K562 (cell line): ENCODE measurements around the gene WDR46. TPM values are rescaled to one million over a fixed set of nuclear protein-coding genes. Genes with fewer than 3 reads are reported as not detected.

Experiments
- AFF4 ChIP-seq: sonication (generic); formaldehyde crosslinking; IDR thresholded peaks from 2 replicates; pipeline ENCODE4 v1.8.0; 2023; ENCODE audit warnings: mild to moderate bottlenecking, missing genetic modification reagents
- ARID1B ChIP-seq: fragments of 450-650 bp; IDR thresholded peaks from 2 replicates; pipeline ENCODE4 v1.6.1; 2016; ENCODE audit warnings: antibody characterized with exemption, mild to moderate bottlenecking, inconsistent platforms
- CHAMP1 ChIP-seq: fragments of 450-650 bp; IDR thresholded peaks from 2 replicates; pipeline ENCODE4 v1.6.1; 2016; ENCODE audit warnings: mild to moderate bottlenecking
- CXXC5 ChIP-seq: fragments of 250-450 bp; sonication (Bioruptor Pico); IDR thresholded peaks from 2 replicates; pipeline ENCODE4 v1.8.0; 2022; ENCODE audit warnings: inconsistent platforms, mild to moderate bottlenecking, moderate library complexity
- DNMT1 ChIP-seq: fragments of 450-650 bp; IDR thresholded peaks from 2 replicates; pipeline ENCODE4 v1.6.1; 2016; ENCODE audit warnings: antibody characterized with exemption, mild to moderate bottlenecking
- EGR1 ChIP-seq: fragments of 450-650 bp; conservative IDR thresholded peaks from 2 replicates; pipeline ENCODE4 v1.6.1; 2017; ENCODE audit warnings: mild to moderate bottlenecking
- ERF ChIP-seq: fragments of 450-650 bp; formaldehyde crosslinking; IDR thresholded peaks from 2 replicates; pipeline ENCODE4 v1.4.0; 2020; ENCODE audit warnings: mild to moderate bottlenecking, mixed read lengths
- ID3 ChIP-seq, 2 experiments: fragments of 250-450 bp in 1 of 2; fragments of 450-650 bp in 1 of 2; sonication (Bioruptor Pico) in 1 of 2; IDR thresholded peaks; 2 replicates each; pipeline versions ENCODE4 v1.6.1 to v1.8.0; 2016 to 2021; ENCODE audit warnings: mild to moderate bottlenecking in 2 of 2, moderate library complexity in 2 of 2, missing compliant biosample characterization in 1 of 2, missing genetic modification characterization in 1 of 2
- L3MBTL2 ChIP-seq: fragments of 450-650 bp; IDR thresholded peaks from 2 replicates; pipeline ENCODE4 v1.6.1; 2016; ENCODE audit warnings: mild to moderate bottlenecking, moderate library complexity
- PCBP1 ChIP-seq: fragments of 200-400 bp; formaldehyde crosslinking; IDR thresholded peaks from 2 replicates; pipeline ENCODE4 v1.6.1; 2018; ENCODE audit warnings: mild to moderate bottlenecking, low read depth, low read length; ENCODE audit not compliant: poor library complexity, severe bottlenecking
- PHF20 ChIP-seq: fragments of 450-650 bp; IDR thresholded peaks from 2 replicates; pipeline ENCODE4 v1.6.1; 2018; ENCODE audit not compliant: partially characterized antibody
- SMAD4 ChIP-seq: fragments of 250-450 bp; sonication (Bioruptor Pico); conservative IDR thresholded peaks from 2 replicates; pipeline ENCODE4 v1.8.0; 2021; ENCODE audit warnings: inconsistent platforms, mild to moderate bottlenecking, moderate library complexity
- TCFL5 ChIP-seq: fragments of 250-450 bp; sonication (Bioruptor Pico); conservative IDR thresholded peaks from 2 replicates; pipeline ENCODE4 v1.6.1; 2021; ENCODE audit warnings: mild to moderate bottlenecking, moderate library complexity, matching md5 sums
- U2AF1 ChIP-seq: fragments of 200-400 bp; formaldehyde crosslinking; optimal IDR thresholded peaks from 2 replicates; pipeline ENCODE3; 2017; ENCODE audit warnings: mild to moderate bottlenecking, low read depth, low read length, moderate library complexity
- ZBTB33 ChIP-seq: sonication (generic); formaldehyde crosslinking; IDR thresholded peaks from 2 replicates; pipeline ENCODE4 v1.8.1; 2023; ENCODE audit warnings: mild to moderate bottlenecking, missing genetic modification reagents
- ZNF436 ChIP-seq: fragments of 250-450, 450-650 bp; sonication (Bioruptor Pico); formaldehyde crosslinking; IDR thresholded peaks from 2 replicates; pipeline ENCODE4 v1.7.0; 2020; ENCODE audit warnings: mild to moderate bottlenecking
- ZNF764 ChIP-seq: fragments of 250-450 bp; sonication (Bioruptor Pico); IDR thresholded peaks from 2 replicates; pipeline ENCODE4 v1.4.0; 2020; ENCODE audit warnings: low read depth, mild to moderate bottlenecking, moderate library complexity
- ZSCAN32 ChIP-seq: fragments of 450-650 bp; formaldehyde crosslinking; IDR thresholded peaks from 2 replicates; pipeline ENCODE4 v1.4.0; 2020; ENCODE audit warnings: mild to moderate bottlenecking, moderate library complexity
- polyA plus RNA-seq, 8 experiments: library from polyadenylated mRNA; depleted of rRNA in 4 of 8; stranded (reverse) in 5 of 8; unstranded in 3 of 8; fragments of >200 nt; fragmentation: Nextera tagmentation in 2 of 8; fragmentation: Illumina TruSeq in 1 of 8; extraction: Ambion mirVana in 2 of 8; extraction: Trizol in 1 of 8; gene quantifications; 2 replicates each; pipeline versions ENCODE4 v1.2.1 to v1.2.3, GENCODE V29; 2011 to 2014; ENCODE audit warnings: inconsistent platforms in 1 of 8, missing spikeins in 1 of 8
- total RNA-seq, 7 experiments: library from RNA; depleted of rRNA in 6 of 7; stranded (reverse); fragments of >200 nt in 6 of 7; fragmentation: Illumina TruSeq in 2 of 7; extraction: Trizol in 2 of 7; gene quantifications; 2 replicates each; pipeline versions ENCODE4 v1.2.1 to v1.2.3, GENCODE V29; 2011 to 2021; ENCODE audit warnings: low replicate concordance in 1 of 7

Gene WDR46
- total and polyA plus RNA-seq, 9 of the 15 experiments (the other 6 are each of a cell fraction or from before 2014, with no cell fraction given): 8.9 to 146 (median 93.1) TPM

GRCh38 chr6:33288921-33289783, at the start of gene WDR46, which contains the start of gene PFDN6 (continued):
- TF ChIP-seq PCBP1: no peak
- no peak for TF ChIP-seq TCFL5 (CRISPR knock-in tag)
- TF ChIP-seq ID3 (CRISPR knock-in tag; IDR thresholded peaks at IDR 0.05): no peak
- peak; percentile 39; the same call in 1 of the 2 replicates for TF ChIP-seq ID3 (tag; IDR thresholded peaks at IDR 0.05)
- peak; percentile 52; the same call in 1 of the 2 replicates for TF ChIP-seq L3MBTL2
- no peak for TF ChIP-seq U2AF1
- no peak for TF ChIP-seq ZNF764 (CRISPR knock-in tag)
- peak; percentile 33; the same call in 1 of the 2 replicates for TF ChIP-seq EGR1
- no peak for TF ChIP-seq ZSCAN32 (CRISPR knock-in tag)
- peak; percentile 42 for TF ChIP-seq CXXC5
- TF ChIP-seq AFF4 (CRISPR knock-in tag): peak; percentile 56; the same call in 1 of the 2 replicates
- no peak for TF ChIP-seq CHAMP1
- peak; percentile 30; the same call in 1 of the 2 replicates for TF ChIP-seq ZBTB33
- peak; percentile 88 for TF ChIP-seq PHF20
- TF ChIP-seq ARID1B: no peak
- TF ChIP-seq ERF (CRISPR knock-in tag): no peak
- no peak for TF ChIP-seq ZNF436 (CRISPR knock-in tag)
- TF ChIP-seq SMAD4 (CRISPR knock-in tag): no peak; the same call in 1 of the 2 replicates
- no peak for TF ChIP-seq DNMT1
